ENCODE measurements around the gene COL28A1. TPM values are rescaled to one million over a fixed set of nuclear protein-coding genes. Genes with fewer than 3 reads are reported as not detected.

The COL28A1 gene
- total RNA-seq, 1 experiment from 2014 or later = 0.81 TPM

DNA sequence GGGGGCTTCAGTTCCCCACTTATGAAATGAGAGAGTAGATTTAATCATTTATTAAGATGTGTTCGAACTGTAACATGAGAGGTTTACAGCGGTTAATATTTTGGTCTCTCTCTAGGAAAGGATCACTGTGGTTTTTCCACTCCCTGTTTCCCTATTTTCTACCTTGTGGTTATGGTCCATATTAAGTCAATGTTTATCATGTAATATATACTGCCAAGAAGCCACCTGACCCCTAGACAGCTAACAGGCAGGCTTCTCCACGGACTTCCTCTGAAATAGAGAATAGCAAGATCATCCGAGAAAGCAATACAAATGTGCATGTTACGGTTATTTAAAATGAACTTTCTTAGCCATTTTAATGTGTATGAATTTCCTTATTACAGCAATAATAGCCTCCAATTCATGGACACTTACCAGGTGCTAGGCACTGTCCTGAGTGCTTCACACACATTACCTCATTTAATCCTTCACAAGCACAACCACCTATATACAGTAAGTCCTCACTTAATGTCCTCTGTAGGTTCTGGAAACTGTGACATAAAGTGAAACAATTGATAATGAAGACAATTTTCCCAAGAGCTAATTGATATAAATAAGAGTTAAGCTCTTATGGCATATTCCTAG lies 835 bp upstream of the COL28A1 start (continued):
- TF ChIP-seq, protein P1, sequence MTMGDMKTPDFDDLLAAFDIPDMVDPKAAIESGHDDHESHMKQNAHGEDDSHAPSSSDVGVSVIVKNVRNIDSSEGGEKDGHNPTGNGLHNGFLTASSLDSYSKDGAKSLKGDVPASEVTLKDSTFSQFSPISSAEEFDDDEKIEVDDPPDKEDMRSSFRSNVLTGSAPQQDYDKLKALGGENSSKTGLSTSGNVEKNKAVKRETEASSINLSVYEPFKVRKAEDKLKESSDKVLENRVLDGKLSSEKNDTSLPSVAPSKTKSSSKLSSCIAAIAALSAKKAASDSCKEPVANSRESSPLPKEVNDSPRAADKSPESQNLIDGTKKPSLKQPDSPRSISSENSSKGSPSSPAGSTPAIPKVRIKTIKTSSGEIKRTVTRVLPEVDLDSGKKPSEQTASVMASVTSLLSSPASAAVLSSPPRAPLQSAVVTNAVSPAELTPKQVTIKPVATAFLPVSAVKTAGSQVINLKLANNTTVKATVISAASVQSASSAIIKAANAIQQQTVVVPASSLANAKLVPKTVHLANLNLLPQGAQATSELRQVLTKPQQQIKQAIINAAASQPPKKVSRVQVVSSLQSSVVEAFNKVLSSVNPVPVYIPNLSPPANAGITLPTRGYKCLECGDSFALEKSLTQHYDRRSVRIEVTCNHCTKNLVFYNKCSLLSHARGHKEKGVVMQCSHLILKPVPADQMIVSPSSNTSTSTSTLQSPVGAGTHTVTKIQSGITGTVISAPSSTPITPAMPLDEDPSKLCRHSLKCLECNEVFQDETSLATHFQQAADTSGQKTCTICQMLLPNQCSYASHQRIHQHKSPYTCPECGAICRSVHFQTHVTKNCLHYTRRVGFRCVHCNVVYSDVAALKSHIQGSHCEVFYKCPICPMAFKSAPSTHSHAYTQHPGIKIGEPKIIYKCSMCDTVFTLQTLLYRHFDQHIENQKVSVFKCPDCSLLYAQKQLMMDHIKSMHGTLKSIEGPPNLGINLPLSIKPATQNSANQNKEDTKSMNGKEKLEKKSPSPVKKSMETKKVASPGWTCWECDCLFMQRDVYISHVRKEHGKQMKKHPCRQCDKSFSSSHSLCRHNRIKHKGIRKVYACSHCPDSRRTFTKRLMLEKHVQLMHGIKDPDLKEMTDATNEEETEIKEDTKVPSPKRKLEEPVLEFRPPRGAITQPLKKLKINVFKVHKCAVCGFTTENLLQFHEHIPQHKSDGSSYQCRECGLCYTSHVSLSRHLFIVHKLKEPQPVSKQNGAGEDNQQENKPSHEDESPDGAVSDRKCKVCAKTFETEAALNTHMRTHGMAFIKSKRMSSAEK (CRISPR knock-in tag; IDR thresholded peaks at IDR 0.05; ENCODE audit: borderline replicate concordance) = no peak
- no peak for TF ChIP-seq OVOL2 (CRISPR knock-in tag; IDR thresholded peaks at IDR 0.05; ENCODE audit: borderline replicate concordance)
- no peak for TF ChIP-seq ATF1 (CRISPR knock-in tag; IDR thresholded peaks at IDR 0.05)
- no peak for TF ChIP-seq RELA (CRISPR knock-in tag; IDR thresholded peaks at IDR 0.05; ENCODE audit: borderline replicate concordance)
- TF ChIP-seq, protein P2, sequence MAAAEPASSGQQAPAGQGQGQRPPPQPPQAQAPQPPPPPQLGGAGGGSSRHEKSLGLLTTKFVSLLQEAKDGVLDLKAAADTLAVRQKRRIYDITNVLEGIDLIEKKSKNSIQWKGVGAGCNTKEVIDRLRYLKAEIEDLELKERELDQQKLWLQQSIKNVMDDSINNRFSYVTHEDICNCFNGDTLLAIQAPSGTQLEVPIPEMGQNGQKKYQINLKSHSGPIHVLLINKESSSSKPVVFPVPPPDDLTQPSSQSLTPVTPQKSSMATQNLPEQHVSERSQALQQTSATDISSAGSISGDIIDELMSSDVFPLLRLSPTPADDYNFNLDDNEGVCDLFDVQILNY (CRISPR knock-in tag; IDR thresholded peaks at IDR 0.05) = no peak

DNA sequence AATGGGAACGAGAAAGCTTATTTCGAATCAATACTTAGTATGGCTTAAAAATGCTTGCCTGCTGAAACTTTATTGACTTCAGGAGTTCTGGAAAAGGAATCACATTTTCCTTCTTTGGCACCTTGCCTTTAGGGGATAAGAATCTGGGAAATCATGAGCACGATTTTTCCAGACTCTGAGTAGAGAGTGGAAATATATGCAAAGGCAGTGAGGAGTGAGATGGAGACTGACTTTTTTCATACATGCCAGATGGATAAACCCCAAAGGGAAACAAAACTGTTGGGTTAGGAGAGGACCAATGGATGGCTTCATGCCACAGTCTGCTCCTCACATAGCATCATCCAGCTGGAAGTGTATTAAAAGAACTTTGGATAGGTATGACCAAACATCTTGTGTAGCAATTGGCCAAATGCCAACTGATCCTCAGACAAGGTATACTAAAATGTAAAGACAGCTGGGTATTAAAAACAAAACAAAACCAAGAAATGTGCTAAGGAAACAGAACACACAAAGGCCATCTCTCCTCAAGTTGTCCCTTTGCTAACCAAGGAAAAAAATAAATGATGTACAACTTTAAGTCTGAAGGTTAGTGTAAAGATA lies 1.7 kb downstream of the COL28A1 start:
- TF ChIP-seq NR3C1 (CRISPR knock-in tag; conservative IDR thresholded peaks at IDR 0.05; ENCODE audit: low read depth) = no peak
- TF ChIP-seq FOXP4 (CRISPR knock-in tag; IDR thresholded peaks at IDR 0.05) = no peak
- no peak for TF ChIP-seq ZNF281 (CRISPR knock-in tag; IDR thresholded peaks at IDR 0.05)
- no peak for TF ChIP-seq NR2C2 (CRISPR knock-in tag; IDR thresholded peaks at IDR 0.05)
- TF ChIP-seq OVOL2 (CRISPR knock-in tag; IDR thresholded peaks at IDR 0.05; ENCODE audit: borderline replicate concordance) = no peak
- no peak for TF ChIP-seq CBFB (CRISPR knock-in tag; IDR thresholded peaks at IDR 0.05; ENCODE audit: low read depth)
- TF ChIP-seq ZNF317 (CRISPR knock-in tag; IDR thresholded peaks at IDR 0.05; ENCODE audit: borderline replicate concordance, low read depth) = no peak
- TF ChIP-seq TP53 (CRISPR knock-in tag; IDR thresholded peaks at IDR 0.05) = no peak
- TF ChIP-seq HMGA2 (CRISPR knock-in tag; IDR thresholded peaks at IDR 0.05) = no peak
- no peak for TF ChIP-seq NFE2L1 (CRISPR knock-in tag; IDR thresholded peaks at IDR 0.05)
- no peak for TF ChIP-seq FOXP1 (CRISPR knock-in tag; IDR thresholded peaks at IDR 0.05; ENCODE audit: borderline replicate concordance)
- TF ChIP-seq, protein P3, sequence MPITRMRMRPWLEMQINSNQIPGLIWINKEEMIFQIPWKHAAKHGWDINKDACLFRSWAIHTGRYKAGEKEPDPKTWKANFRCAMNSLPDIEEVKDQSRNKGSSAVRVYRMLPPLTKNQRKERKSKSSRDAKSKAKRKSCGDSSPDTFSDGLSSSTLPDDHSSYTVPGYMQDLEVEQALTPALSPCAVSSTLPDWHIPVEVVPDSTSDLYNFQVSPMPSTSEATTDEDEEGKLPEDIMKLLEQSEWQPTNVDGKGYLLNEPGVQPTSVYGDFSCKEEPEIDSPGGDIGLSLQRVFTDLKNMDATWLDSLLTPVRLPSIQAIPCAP (CRISPR knock-in tag; IDR thresholded peaks at IDR 0.05) = no peak
- Mint-ChIP-seq H3K27me3 (ENCODE audit: low read depth) (no peaks in the 10 kb centered on the region), H3K4me3 (no peak overlapping the region), H3K4me1 (peaks cover 7% of the 10 kb centered on the region; the same call in 1 of the 2 replicates), H3K9me3 (no peaks in the 10 kb centered on the region), H3K36me3 (no peaks in the 10 kb centered on the region), H3K27ac (no peak overlapping the region)
- DNase-seq (ENCODE audit: low spot score) (no peak), ATAC-seq (no peak)
- POLR2A ChIA-PET = no interaction called here
- CTCF ChIA-PET = no interaction called here
